Loucy (cell line): ENCODE measurements around the gene TMEM132E.

ENCODE experiments used
- H2AFZ ChIP-seq: fragments of 200-600 bp; sonication (generic); 2 replicates; pipeline ENCODE4 v1.6.0; 2016; ENCODE audit warnings: antibody characterized with exemption, mild to moderate bottlenecking, low read length, moderate library complexity
- H3F3A ChIP-seq: fragments of 200-600 bp; 2 replicates; pipeline ENCODE4 v1.6.0; 2016; ENCODE audit warnings: antibody characterized with exemption, low read depth, mild to moderate bottlenecking
- H3K27me3 ChIP-seq: fragments of 200-600 bp; sonication (generic); 2 replicates; pipeline ENCODE4 v1.6.1; 2014; ENCODE audit warnings: low read length, mild to moderate bottlenecking; ENCODE audit not compliant: insufficient read depth, poor library complexity, severe bottlenecking
- H3K36me3 ChIP-seq: fragments of 200-600 bp; sonication (generic); 2 replicates; pipeline ENCODE4 v1.6.1; 2016; ENCODE audit warnings: low read length; ENCODE audit not compliant: insufficient read depth
- H3K4me1 ChIP-seq: fragments of 200-600 bp; sonication (generic); 2 replicates; pipeline ENCODE4 v1.5.1; 2014; ENCODE audit warnings: low read length, mild to moderate bottlenecking; ENCODE audit not compliant: insufficient read depth, poor library complexity, severe bottlenecking
- H3K4me2 ChIP-seq: fragments of 200-600 bp; sonication (generic); 2 replicates; pipeline ENCODE4 v1.6.0; 2014; ENCODE audit warnings: antibody characterized with exemption, low read length, low read depth, mild to moderate bottlenecking; ENCODE audit not compliant: poor library complexity, severe bottlenecking
- H3K4me3 ChIP-seq: fragments of 200-600 bp; sonication (generic); 2 replicates; pipeline ENCODE4 v1.5.1; 2014; ENCODE audit warnings: low read length, mild to moderate bottlenecking, mixed read lengths; ENCODE audit not compliant: poor library complexity, severe bottlenecking
- H3K79me2 ChIP-seq: fragments of 200-600 bp; sonication (generic); 2 replicates; pipeline ENCODE4 v1.6.1; 2014; ENCODE audit warnings: low read length; ENCODE audit not compliant: insufficient read depth
- H3K9ac ChIP-seq: fragments of 200-600 bp; sonication (generic); 2 replicates; pipeline ENCODE4 v1.6.0; 2014; ENCODE audit warnings: mild to moderate bottlenecking, low read depth, low read length, moderate library complexity; ENCODE audit not compliant: poor library complexity, severe bottlenecking
- H3K9me2 ChIP-seq: fragments of 200-600 bp; sonication (generic); replicated peaks from 2 replicates; pipeline ENCODE4 v1.6.1; 2016; ENCODE audit warnings: low read depth, low read length, mixed read lengths
- H3K9me3 ChIP-seq: fragments of 200-600 bp; sonication (generic); 2 replicates; pipeline ENCODE4 v1.6.1; 2014; ENCODE audit warnings: mild to moderate bottlenecking, antibody characterized with exemption, low read length, low read depth; ENCODE audit not compliant: insufficient read depth
- H4K20me1 ChIP-seq: fragments of 200-600 bp; sonication (generic); 2 replicates; pipeline ENCODE4 v1.6.0; 2014; ENCODE audit warnings: antibody characterized with exemption, low read length, mild to moderate bottlenecking; ENCODE audit not compliant: insufficient read depth, poor library complexity, severe bottlenecking
- EZH2phosphoT487 ChIP-seq: fragments of 200-600 bp; IDR thresholded peaks from 2 replicates; pipeline ENCODE4 v1.6.1; 2018; ENCODE audit warnings: antibody characterized with exemption, mild to moderate bottlenecking, moderate library complexity, borderline replicate concordance
- TF ChIP-seq, protein P1 (sequence below): fragments of 200-600 bp; sonication (generic); conservative IDR thresholded peaks from 2 replicates; pipeline ENCODE4 v1.5.1; 2014; ENCODE audit warnings: mild to moderate bottlenecking, antibody characterized with exemption, low read length

TMEM132E gene

GRCh38 chr17:34650051-34650750 is 70.8 kb downstream of the TMEM132E start:
- Histone ChIP-seq H3K36me3 (no peaks in the 10 kb centered on the region), H3K4me1 (no peaks in the 10 kb centered on the region)
- TF ChIP-seq, protein P1, sequence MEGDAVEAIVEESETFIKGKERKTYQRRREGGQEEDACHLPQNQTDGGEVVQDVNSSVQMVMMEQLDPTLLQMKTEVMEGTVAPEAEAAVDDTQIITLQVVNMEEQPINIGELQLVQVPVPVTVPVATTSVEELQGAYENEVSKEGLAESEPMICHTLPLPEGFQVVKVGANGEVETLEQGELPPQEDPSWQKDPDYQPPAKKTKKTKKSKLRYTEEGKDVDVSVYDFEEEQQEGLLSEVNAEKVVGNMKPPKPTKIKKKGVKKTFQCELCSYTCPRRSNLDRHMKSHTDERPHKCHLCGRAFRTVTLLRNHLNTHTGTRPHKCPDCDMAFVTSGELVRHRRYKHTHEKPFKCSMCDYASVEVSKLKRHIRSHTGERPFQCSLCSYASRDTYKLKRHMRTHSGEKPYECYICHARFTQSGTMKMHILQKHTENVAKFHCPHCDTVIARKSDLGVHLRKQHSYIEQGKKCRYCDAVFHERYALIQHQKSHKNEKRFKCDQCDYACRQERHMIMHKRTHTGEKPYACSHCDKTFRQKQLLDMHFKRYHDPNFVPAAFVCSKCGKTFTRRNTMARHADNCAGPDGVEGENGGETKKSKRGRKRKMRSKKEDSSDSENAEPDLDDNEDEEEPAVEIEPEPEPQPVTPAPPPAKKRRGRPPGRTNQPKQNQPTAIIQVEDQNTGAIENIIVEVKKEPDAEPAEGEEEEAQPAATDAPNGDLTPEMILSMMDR = no peak
- no peak for TF ChIP-seq EZH2phosphoT487

GRCh38 chr17:34651402-34651811 is 72.0 kb downstream of the TMEM132E start:
- Histone ChIP-seq H3K4me3 (no peak overlapping the region), H2AFZ (no peak overlapping the region), H3K79me2 (no peaks in the 10 kb centered on the region), H3K4me2 (no peak overlapping the region), H3K9me2 (no peaks in the 10 kb centered on the region), H3F3A (no peaks in the 10 kb centered on the region), H3K4me1 (no peaks in the 10 kb centered on the region), H3K27me3 (no peaks in the 10 kb centered on the region), H4K20me1 (no peaks in the 10 kb centered on the region), H3K9ac (no peak overlapping the region), H3K36me3 (no peaks in the 10 kb centered on the region), H3K9me3 (no peaks in the 10 kb centered on the region)
- TF ChIP-seq, protein P1 = no peak
- no peak for TF ChIP-seq EZH2phosphoT487

More at GRCh38 chr17:34650051-34650750, 70.8 kb downstream of the TMEM132E start:
- Histone ChIP-seq H3F3A (no peaks in the 10 kb centered on the region), H3K9me3 (no peaks in the 10 kb centered on the region), H3K27me3 (no peaks in the 10 kb centered on the region), H4K20me1 (no peaks in the 10 kb centered on the region), H3K4me3 (no peak overlapping the region), H3K9me2 (no peaks in the 10 kb centered on the region), H3K9ac (no peak overlapping the region), H2AFZ (no peak overlapping the region), H3K4me2 (no peak overlapping the region), H3K79me2 (no peaks in the 10 kb centered on the region)

- Histone ChIP-seq H3K4me3 (no peak overlapping the region), H3K4me2 (no peak overlapping the region), H3K9me3 (no peaks in the 10 kb centered on the region), H3F3A (no peaks in the 10 kb centered on the region), H3K27me3 (no peaks in the 10 kb centered on the region), H3K79me2 (no peaks in the 10 kb centered on the region), H3K4me1 (no peaks in the 10 kb centered on the region), H3K9me2 (no peaks in the 10 kb centered on the region), H3K9ac (no peak overlapping the region), H4K20me1 (no peaks in the 10 kb centered on the region), H3K36me3 (no peaks in the 10 kb centered on the region), H2AFZ (no peak overlapping the region)
- TF ChIP-seq EZH2phosphoT487 = no peak
- TF ChIP-seq, protein P1 = no peak
Measured at GRCh38 chr17:34652021-34652555, 72.7 kb downstream of the TMEM132E start.
